Muscle layer of colon (tissue), 2 donors: ENCODE measurements around the gene KRT79.

Experiments used
- H3K27ac ChIP-seq: one replicate; pipeline ENCODE4 v1.7.0; 2013; ENCODE audit warnings: low read depth, mild to moderate bottlenecking, low read length, moderate library complexity
- H3K27me3 ChIP-seq, 2 donors: one replicate each; pipeline ENCODE4 v1.7.0; 2013; ENCODE audit warnings: low read length in 2 of 2, mild to moderate bottlenecking in 2 of 2; ENCODE audit not compliant: insufficient read depth in 2 of 2, control insufficient read depth in 1 of 2
- H3K36me3 ChIP-seq: one replicate; pipeline ENCODE4 v1.7.0; 2013; ENCODE audit warnings: mild to moderate bottlenecking, low read length; ENCODE audit not compliant: insufficient read depth
- H3K4me1 ChIP-seq: one replicate; pipeline ENCODE4 v1.7.0; 2013; ENCODE audit warnings: mild to moderate bottlenecking, low read length; ENCODE audit not compliant: insufficient read depth
- H3K4me3 ChIP-seq, 2 donors: one replicate each; pipeline ENCODE4 v1.7.0; 2013; ENCODE audit warnings: low read length in 2 of 2, low read depth in 1 of 2, mild to moderate bottlenecking in 1 of 2, moderate library complexity in 1 of 2
- H3K9ac ChIP-seq: one replicate; pipeline ENCODE4 v1.7.0; 2013; ENCODE audit warnings: low read length
- H3K9me3 ChIP-seq: one replicate; pipeline ENCODE4 v1.7.0; 2013; ENCODE audit warnings: mild to moderate bottlenecking, low read length
- donor health status: abdominal sarcoma.
- donor health status: Adenocarcinoma of cecum.

Gene KRT79

DNA sequence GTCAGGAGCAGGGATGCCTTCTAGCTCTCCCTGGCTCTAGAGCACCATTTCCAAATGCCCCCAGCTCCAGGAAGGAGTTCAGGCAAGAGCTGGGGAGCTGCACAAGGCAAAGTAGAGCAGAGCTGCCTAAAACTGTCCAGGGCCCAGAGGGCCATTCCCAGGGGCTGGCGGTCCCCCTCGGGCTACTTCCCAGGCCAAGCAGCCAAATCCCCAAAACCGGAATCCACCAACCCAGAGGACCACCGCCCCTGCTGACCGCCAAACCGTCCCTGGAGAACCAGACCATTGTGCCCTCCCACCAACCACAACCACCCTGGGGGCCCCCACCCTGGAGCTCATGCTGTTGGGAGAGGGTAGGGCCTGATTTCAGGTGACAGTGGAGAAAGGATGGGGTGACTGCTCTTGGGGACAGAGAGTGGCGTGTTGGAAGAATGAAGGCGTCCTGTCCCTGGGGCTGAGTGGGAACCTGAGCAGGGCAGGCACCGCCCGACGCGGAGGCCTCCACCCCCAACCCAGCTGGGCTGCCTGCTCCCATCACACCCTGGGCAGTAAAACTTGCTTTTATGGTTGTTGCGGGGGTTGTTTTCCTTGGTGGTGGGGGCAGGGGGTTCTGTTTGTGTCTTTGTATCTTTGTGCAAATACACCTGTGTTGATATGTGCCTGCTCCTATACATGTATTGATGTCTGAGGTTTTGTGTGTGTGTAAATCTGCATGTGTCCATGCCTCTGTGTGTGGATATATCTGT lies 38.7 kb upstream of the KRT79 start:
- H3K27me3 ChIP-seq: no peaks in the 10 kb centered on the region
- H3K4me3 ChIP-seq: no peak overlapping the region
- H3K9ac ChIP-seq: no peak overlapping the region
- H3K9me3 ChIP-seq: no peaks in the 10 kb centered on the region
- H3K4me1 ChIP-seq: peaks cover 28% of the 10 kb centered on the region
- no peaks in the 10 kb centered on the region for H3K36me3 ChIP-seq
- H3K27ac ChIP-seq: no peak overlapping the region

DNA sequence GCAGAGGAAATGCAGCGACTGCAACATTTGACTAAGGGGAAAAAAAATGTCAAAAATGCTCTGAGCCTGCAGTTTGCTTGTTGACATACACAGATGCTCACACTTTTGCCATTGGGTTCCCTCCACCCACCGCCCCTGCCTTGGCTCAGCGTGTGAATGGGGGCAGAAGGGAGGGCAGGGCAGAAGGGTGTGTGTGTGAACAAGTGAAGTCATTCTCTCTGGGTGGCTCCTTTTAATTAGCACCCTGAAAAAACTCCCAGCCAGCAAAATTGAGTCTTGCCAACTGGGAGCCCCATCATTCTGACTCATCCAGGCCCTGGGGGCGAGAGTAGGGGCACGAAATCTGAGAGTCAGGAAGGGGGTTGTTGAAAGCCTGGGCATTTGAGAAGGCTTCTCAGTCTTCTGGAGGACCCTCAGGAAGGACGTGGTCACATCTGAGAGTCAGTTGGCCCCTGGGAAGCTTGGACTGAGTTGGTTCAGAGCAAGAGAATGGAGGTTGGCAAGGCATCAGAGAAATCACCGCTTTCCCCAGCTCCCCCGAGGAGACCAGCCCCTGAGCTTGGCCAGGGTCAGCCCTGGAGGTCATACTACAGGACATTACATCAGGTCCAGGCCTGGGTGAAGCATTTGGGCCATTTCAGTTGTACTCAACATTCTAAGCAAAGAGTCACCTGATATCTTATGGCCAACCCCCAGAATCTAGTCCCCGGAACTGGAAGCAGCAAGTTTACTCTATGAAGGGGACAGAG lies 37.4 kb upstream of the KRT79 start:
- Histone ChIP-seq H3K4me1 (peaks cover 28% of the 10 kb centered on the region), H3K27me3 (no peaks in the 10 kb centered on the region), H3K9ac (no peak overlapping the region), H3K27ac (no peak overlapping the region), H3K36me3 (no peaks in the 10 kb centered on the region), H3K9me3 (no peaks in the 10 kb centered on the region), H3K4me3 (no peak overlapping the region)

DNA sequence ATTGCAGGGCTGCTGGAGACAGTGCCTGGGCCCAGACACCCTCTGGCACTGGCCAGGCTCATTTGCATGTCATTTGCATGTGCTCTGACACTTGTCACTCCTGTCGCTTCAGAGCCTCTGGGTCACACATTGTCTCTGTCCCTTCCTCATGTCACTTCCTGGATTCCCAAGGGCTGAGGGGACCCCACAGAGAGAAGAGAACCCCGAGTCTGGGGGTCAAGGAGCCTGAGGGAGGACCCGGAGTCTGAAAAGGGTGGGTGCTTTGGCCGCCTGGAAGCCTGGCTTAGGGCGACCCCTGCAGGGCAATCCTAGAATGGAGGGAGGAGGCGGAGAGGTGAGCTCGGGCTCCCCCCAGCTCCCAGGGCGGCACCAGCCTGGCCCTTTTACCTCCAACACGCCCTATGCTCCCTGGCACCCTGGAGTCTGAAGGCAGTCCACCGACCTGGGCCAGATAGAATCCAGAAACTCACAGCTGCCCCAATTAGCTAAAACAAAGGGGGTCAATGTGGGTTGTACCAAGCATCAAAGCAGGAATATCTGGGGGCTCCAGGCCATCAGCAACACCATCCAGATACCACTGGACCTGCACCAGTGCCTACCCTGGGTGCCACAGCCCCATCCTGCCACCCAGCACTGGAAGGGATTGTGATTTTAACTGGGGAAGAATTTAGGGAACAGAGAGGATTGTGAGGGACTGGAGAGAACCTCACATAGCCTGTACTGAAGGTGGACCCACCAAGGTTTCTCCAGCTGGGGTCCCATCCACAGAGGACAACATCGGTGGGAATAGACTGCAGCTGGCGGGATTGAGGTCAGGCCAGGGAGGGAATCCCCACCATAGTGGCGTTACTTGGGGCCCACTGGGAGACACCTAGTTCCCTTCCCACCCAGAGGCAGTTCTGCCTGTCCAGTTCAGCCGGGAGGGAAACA lies 36.5 kb upstream of the KRT79 start:
- Histone ChIP-seq H3K9ac (no peak overlapping the region), H3K27me3 (no peaks in the 10 kb centered on the region), H3K4me1 (peaks cover 28% of the 10 kb centered on the region), H3K36me3 (no peaks in the 10 kb centered on the region), H3K4me3 (no peak overlapping the region), H3K27ac (no peak overlapping the region), H3K9me3 (no peaks in the 10 kb centered on the region)

GRCh38 chr12:52867642-52868041 lies 33.5 kb upstream of the KRT79 start:
- Histone ChIP-seq H3K4me3 (no peak overlapping the region), H3K36me3 (no peaks in the 10 kb centered on the region), H3K4me1 (peaks cover 15% of the 10 kb centered on the region), H3K27ac (no peak overlapping the region), H3K9ac (no peak overlapping the region), H3K27me3 (no peaks in the 10 kb centered on the region), H3K9me3 (no peaks in the 10 kb centered on the region)

- no peaks in the 10 kb centered on the region for H3K27me3 ChIP-seq
- H3K36me3 ChIP-seq: no peaks in the 10 kb centered on the region
- no peak overlapping the region for H3K27ac ChIP-seq
- H3K4me3 ChIP-seq: no peak overlapping the region
- H3K9me3 ChIP-seq: no peaks in the 10 kb centered on the region
- no peak overlapping the region for H3K9ac ChIP-seq
- peaks cover 15% of the 10 kb centered on the region for H3K4me1 ChIP-seq
Observed at GRCh38 chr12:52867152-52867551, 33.0 kb upstream of the KRT79 start.

GRCh38 chr12:52865090-52865944 lies 31.2 kb upstream of the KRT79 start:
- Histone ChIP-seq H3K36me3 (no peaks in the 10 kb centered on the region), H3K27me3 (no peaks in the 10 kb centered on the region), H3K9me3 (no peaks in the 10 kb centered on the region), H3K4me3 (no peak overlapping the region), H3K4me1 (peaks cover 1% of the 10 kb centered on the region), H3K27ac (no peak overlapping the region), H3K9ac (no peak overlapping the region)

DNA sequence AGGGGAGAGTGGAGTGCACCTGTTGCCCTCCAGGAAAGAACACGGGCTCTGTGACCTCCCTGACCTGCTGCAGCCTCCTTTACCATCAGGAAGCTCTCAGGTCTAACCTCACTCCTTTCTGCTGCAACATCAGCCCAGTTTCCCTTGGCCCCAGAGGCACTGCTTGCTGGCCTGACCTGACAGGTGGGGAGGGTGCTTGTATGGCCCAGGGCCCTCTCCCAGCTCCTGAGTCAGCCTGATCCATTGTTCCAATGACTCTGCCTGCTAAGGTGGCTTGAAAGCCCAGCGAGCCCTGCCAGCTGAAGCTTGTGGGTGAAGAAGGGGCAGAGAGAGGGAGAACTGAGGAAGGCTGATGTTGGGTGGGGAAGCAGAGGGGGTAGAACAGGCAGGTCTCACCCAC lies 27.9 kb upstream of the KRT79 start:
- Histone ChIP-seq H3K4me1 (peaks cover 11% of the 10 kb centered on the region), H3K4me3 (no peak overlapping the region), H3K27me3 (no peaks in the 10 kb centered on the region), H3K27ac (no peak overlapping the region), H3K9me3 (no peaks in the 10 kb centered on the region), H3K36me3 (no peaks in the 10 kb centered on the region), H3K9ac (no peak overlapping the region)

DNA sequence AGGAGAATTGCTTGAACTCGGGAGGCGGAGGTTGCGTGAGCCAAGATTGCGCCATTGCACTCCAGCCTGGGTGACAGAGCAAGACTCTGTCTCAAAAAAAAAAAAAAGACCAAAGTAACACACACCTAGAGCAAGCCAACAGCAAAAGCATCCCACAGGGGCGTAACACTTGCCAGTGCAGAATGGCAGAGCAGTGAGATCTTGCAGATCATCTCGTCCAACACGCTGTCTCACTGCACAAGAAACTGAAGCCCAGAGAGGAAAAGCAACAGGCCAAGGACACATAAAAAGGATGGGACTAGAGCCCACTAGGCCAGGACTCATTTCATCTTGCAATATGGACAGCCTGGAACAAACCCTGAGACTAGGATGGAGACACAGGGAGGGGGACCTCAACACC lies 27.4 kb upstream of the KRT79 start:
- no peak overlapping the region for H3K27ac ChIP-seq
- no peaks in the 10 kb centered on the region for H3K36me3 ChIP-seq
- H3K27me3 ChIP-seq: no peaks in the 10 kb centered on the region
- H3K4me1 ChIP-seq: peaks cover 11% of the 10 kb centered on the region
- H3K9me3 ChIP-seq: no peaks in the 10 kb centered on the region
- H3K4me3 ChIP-seq: no peak overlapping the region
- no peak overlapping the region for H3K9ac ChIP-seq

GRCh38 chr12:52860102-52860823 lies 26.2 kb upstream of the KRT79 start:
- H3K27ac ChIP-seq: no peak overlapping the region
- H3K36me3 ChIP-seq: no peaks in the 10 kb centered on the region

DNA sequence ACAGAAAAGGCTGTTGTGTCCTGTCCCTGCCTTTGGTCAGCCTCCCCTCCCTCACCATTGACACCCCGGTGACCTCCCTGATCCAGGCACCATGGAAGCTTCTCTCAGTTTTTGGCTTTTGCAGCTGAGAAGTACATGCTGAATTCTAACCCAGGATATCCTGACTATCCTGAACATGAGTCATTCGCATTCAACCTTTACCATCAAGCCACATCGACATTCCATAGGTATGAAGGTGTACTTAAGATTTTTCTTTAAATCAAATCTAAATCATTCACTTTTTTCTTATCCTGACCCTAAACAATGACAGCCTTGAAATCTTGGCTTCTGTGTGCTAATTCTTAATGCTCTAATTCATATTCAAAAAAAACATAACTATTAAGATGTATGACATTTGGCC lies 23.4 kb upstream of the KRT79 start:
- Histone ChIP-seq H3K9ac (no peak overlapping the region), H3K4me3 (no peak overlapping the region), H3K27ac (no peak overlapping the region)

More at GRCh38 chr12:52860102-52860823, 26.2 kb upstream of the KRT79 start:
- Histone ChIP-seq H3K27me3 (no peaks in the 10 kb centered on the region), H3K4me1 (peaks cover 11% of the 10 kb centered on the region), H3K4me3 (no peak overlapping the region), H3K9me3 (no peaks in the 10 kb centered on the region), H3K9ac (no peak overlapping the region)

More for the DNA sequence above, 23.4 kb upstream of the KRT79 start:
- no peaks in the 10 kb centered on the region for H3K27me3 ChIP-seq
- H3K4me1 ChIP-seq: peaks cover 11% of the 10 kb centered on the region
- no peaks in the 10 kb centered on the region for H3K36me3 ChIP-seq
- H3K9me3 ChIP-seq: no peaks in the 10 kb centered on the region
